Neural progenitor cell (in vitro differentiated cells): ENCODE measurements around the gene SLC27A3. TPM values are rescaled to one million over a fixed set of nuclear protein-coding genes. Genes with fewer than 3 reads are reported as not detected.

Experiments used
- DNase-seq: peaks from one replicate; pipeline ENCODE4 v3.0.0-alpha.2; 2016; ENCODE audit warnings: low spot score
- H2AFZ ChIP-seq: fragments of 200-600 bp; sonication (generic); replicated peaks from 2 replicates; pipeline ENCODE4 v1.6.1; 2016; ENCODE audit warnings: antibody characterized with exemption
- H3F3A ChIP-seq: fragments of 200-600 bp; sonication (generic); 2 replicates; pipeline ENCODE4 v1.6.1; 2016; ENCODE audit warnings: antibody characterized with exemption, low read depth
- H3K27ac ChIP-seq: fragments of 200-600 bp; sonication (generic); 2 replicates; pipeline ENCODE4 v1.5.1; 2016; ENCODE audit warnings: mild to moderate bottlenecking
- H3K27me3 ChIP-seq: fragments of 200-600 bp; sonication (generic); 2 replicates; pipeline ENCODE4 v1.6.1; 2016; ENCODE audit warnings: mild to moderate bottlenecking, moderate library complexity
- H3K36me3 ChIP-seq: fragments of 200-600 bp; sonication (generic); 2 replicates; pipeline ENCODE4 v1.5.1; 2016
- H3K4me1 ChIP-seq: fragments of 200-600 bp; sonication (generic); 2 replicates; pipeline ENCODE4 v1.6.1; 2016; ENCODE audit warnings: mixed run types
- H3K4me2 ChIP-seq: fragments of 200-600 bp; sonication (generic); 2 replicates; pipeline ENCODE4 v1.6.1; 2016
- H3K4me3 ChIP-seq: fragments of 200-600 bp; sonication (generic); 2 replicates; pipeline ENCODE4 v1.5.1; 2016
- H3K79me2 ChIP-seq: fragments of 200-600 bp; sonication (generic); 2 replicates; pipeline ENCODE4 v1.6.1; 2016; ENCODE audit warnings: low read depth
- H3K9ac ChIP-seq: fragments of 200-600 bp; sonication (generic); 2 replicates; pipeline ENCODE4 v1.6.1; 2016
- H3K9me3 ChIP-seq: fragments of 200-600 bp; sonication (generic); 2 replicates; pipeline ENCODE4 v1.5.1; 2016; ENCODE audit warnings: low read depth
- H4K20me1 ChIP-seq: fragments of 200-600 bp; sonication (generic); 2 replicates; pipeline ENCODE4 v1.6.1; 2016; ENCODE audit warnings: low read depth
- H3K27ac Mint-ChIP-seq: 3 replicates; pipeline ENCODE4 v1.8.0; 2021; ENCODE audit warnings: mixed read lengths
- H3K27me3 Mint-ChIP-seq: 2 replicates; pipeline ENCODE4 v1.8.0; 2022; ENCODE audit warnings: low read depth, mild to moderate bottlenecking, inconsistent platforms, moderate library complexity, mixed read lengths; ENCODE audit not compliant: insufficient read depth
- H3K36me3 Mint-ChIP-seq: 3 replicates; pipeline ENCODE4 v1.8.0; 2021; ENCODE audit warnings: mixed read lengths
- H3K4me1 Mint-ChIP-seq: 3 replicates; pipeline ENCODE4 v1.8.0; 2021; ENCODE audit warnings: mixed read lengths
- H3K4me3 Mint-ChIP-seq: 3 replicates; pipeline ENCODE4 v1.8.0; 2021; ENCODE audit warnings: mild to moderate bottlenecking, moderate library complexity, mixed read lengths
- H3K9me3 Mint-ChIP-seq: 3 replicates; pipeline ENCODE4 v1.8.0; 2020; ENCODE audit warnings: mixed read lengths
- EZH2 ChIP-seq: fragments of 200-600 bp; sonication (generic); IDR thresholded peaks from 2 replicates; pipeline ENCODE4 v1.6.1; 2017; ENCODE audit warnings: antibody characterized with exemption, mild to moderate bottlenecking, moderate library complexity
- EZH2phosphoT487 ChIP-seq: fragments of 200-600 bp; sonication (generic); IDR thresholded peaks from 2 replicates; pipeline ENCODE4 v1.6.1; 2017; ENCODE audit warnings: antibody characterized with exemption
- total RNA-seq: library from RNA; depleted of rRNA; stranded (reverse); fragments of >200 nt; gene quantifications from 2 replicates; pipeline ENCODE4 v1.2.3, GENCODE V29; 2015; ENCODE audit warnings: low replicate concordance
- TF ChIP-seq, protein P1 (sequence below): fragments of 200-600 bp; sonication (generic); IDR thresholded peaks from 2 replicates; pipeline ENCODE4 v1.5.1; 2017; ENCODE audit warnings: antibody characterized with exemption, mild to moderate bottlenecking

SLC27A3 gene
- total RNA-seq, 1 donor from 2014 or later, result 10.1 TPM

DNA sequence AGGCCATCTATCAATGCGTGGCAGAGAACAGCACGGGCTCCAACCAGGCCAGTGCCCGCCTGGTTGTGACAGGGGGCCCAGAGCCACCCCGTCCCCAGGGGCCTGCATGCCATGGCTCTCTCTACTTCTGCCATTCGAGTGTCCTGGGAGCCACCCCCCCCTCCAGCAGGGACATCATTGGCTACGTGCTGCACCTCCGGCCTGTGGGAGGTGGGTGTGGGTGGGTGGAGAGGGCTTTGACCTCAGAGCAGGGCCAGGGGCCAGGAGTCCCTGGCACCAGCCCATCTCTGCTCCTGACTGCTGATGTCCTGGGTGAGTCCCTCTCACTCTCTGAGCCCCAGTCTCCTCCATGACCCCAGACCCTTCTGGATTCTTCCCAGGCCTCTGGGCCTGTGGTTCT is 25.3 kb downstream of the SLC27A3 start:
- TF ChIP-seq EZH2phosphoT487 (no peak), EZH2 (no peak)
- TF ChIP-seq, protein P1, sequence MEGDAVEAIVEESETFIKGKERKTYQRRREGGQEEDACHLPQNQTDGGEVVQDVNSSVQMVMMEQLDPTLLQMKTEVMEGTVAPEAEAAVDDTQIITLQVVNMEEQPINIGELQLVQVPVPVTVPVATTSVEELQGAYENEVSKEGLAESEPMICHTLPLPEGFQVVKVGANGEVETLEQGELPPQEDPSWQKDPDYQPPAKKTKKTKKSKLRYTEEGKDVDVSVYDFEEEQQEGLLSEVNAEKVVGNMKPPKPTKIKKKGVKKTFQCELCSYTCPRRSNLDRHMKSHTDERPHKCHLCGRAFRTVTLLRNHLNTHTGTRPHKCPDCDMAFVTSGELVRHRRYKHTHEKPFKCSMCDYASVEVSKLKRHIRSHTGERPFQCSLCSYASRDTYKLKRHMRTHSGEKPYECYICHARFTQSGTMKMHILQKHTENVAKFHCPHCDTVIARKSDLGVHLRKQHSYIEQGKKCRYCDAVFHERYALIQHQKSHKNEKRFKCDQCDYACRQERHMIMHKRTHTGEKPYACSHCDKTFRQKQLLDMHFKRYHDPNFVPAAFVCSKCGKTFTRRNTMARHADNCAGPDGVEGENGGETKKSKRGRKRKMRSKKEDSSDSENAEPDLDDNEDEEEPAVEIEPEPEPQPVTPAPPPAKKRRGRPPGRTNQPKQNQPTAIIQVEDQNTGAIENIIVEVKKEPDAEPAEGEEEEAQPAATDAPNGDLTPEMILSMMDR, result no peak
- Histone ChIP-seq H3K79me2 (no peaks in the 10 kb centered on the region), H3K4me2 (no peak overlapping the region), H3K4me1 (peaks cover 3% of the 10 kb centered on the region), H3K27me3 (no peaks in the 10 kb centered on the region), H3K27ac (no peak overlapping the region), H3K9ac (no peak overlapping the region), H4K20me1 (peaks cover 23% of the 10 kb centered on the region), H3F3A (peaks cover 16% of the 10 kb centered on the region), H3K9me3 (no peaks in the 10 kb centered on the region), H3K4me3 (no peak overlapping the region), H2AFZ (no peak overlapping the region), H3K36me3 (no peaks in the 10 kb centered on the region)
- H3K36me3 Mint-ChIP-seq, result peaks cover 20% of the 10 kb centered on the region
- H3K9me3 Mint-ChIP-seq, result no peaks in the 10 kb centered on the region
- no peak for DNase-seq
- peak overlapping the region; percentile 7 for H3K27ac Mint-ChIP-seq
- peaks cover 8% of the 10 kb centered on the region for H3K27me3 Mint-ChIP-seq
- peaks cover 24% of the 10 kb centered on the region for H3K4me1 Mint-ChIP-seq
- H3K4me3 Mint-ChIP-seq, result no peak overlapping the region

DNA sequence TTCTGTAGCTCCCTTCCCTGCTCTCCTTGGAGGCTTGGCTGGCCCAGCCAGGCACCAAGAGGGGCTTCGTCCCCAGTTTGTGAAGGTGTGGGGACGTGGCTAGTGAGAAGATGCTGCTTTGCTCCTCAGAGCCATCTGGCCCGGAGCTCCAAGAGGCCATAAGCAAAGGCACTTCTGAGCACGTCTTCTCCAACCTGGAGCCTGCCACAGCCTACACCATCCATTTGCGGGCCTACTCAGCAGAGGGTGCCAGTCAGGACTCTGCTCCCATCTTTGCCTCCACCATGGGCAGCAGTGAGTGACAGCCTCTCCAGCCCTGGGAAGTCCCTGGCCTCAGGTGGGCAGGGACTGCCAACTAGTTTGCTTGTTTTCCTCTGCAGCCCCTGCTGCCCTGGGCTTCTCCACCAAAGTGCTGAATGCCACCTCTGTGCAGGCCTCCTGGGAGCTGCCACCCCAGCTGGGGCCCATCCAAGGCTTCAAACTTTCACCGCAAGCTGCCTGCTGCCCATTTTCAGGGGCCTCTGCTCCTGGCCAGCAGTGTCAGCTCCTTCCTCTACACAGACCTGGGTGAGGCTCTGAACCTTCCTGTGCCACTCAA is 25.9 kb downstream of the SLC27A3 start:
- H3K27me3 Mint-ChIP-seq, result peaks cover 8% of the 10 kb centered on the region
- peak overlapping the region; percentile 7 for H3K27ac Mint-ChIP-seq

DNA sequence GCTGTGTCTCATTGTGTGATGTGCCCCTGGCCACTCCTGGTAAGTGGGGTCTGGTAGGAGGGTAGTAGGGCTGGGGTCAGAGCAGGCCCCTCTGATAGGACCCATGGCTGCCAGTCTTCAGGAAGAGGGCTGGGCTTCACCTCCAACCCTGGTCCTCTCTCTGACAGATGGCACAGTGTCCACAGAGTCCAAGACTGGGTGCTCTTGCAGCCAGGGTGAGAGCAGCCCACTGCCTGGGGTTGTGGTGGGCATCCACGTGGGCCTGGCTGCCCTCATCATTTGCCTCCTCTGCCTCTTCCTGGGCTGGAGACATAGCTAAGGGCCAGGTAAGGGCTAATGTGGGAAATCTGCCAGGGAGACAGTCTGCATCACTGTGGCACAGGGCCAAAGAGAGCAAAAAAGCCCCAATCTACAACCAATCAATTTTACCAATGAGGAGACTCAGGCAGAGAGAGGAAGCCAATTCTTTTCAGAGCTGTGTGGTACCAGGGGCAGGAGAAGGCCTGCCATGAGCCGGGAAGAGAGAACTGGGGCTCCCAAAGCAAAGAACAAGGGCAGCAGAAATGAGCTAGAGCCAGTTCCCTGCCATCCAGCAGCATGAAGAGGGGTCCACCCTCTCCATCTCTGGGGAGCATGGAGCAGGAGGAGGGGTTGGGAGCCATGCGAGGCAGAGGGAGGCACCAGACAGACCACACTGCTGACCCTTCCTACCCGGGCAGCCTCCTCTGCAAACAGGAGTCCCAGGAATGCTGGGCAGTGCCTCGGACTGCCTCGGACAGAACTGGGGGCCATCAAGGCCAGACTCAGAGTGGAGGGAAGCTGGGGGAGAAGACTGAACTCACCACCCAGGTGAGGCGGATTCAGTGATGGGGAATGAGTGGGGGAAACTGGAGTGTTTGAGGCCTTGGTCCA is 26.8 kb downstream of the SLC27A3 start:
- Mint-ChIP-seq H3K36me3 (peaks cover 20% of the 10 kb centered on the region), H3K4me1 (peaks cover 14% of the 10 kb centered on the region), H3K9me3 (no peaks in the 10 kb centered on the region), H3K27me3 (peaks cover 4% of the 10 kb centered on the region), H3K27ac (no peak overlapping the region), H3K4me3 (no peak overlapping the region)
- Histone ChIP-seq H2AFZ (no peak overlapping the region), H3F3A (peaks cover 19% of the 10 kb centered on the region), H3K4me1 (no peaks in the 10 kb centered on the region), H3K4me3 (no peak overlapping the region), H3K79me2 (no peaks in the 10 kb centered on the region), H3K36me3 (no peaks in the 10 kb centered on the region), H4K20me1 (peaks cover 17% of the 10 kb centered on the region), H3K9me3 (no peaks in the 10 kb centered on the region), H3K27me3 (no peaks in the 10 kb centered on the region), H3K27ac (no peak overlapping the region), H3K9ac (no peak overlapping the region), H3K4me2 (no peak overlapping the region)
- no peak for DNase-seq
- TF ChIP-seq EZH2phosphoT487, result no peak
- TF ChIP-seq EZH2, result no peak
- TF ChIP-seq, protein P1, result no peak

More for the DNA sequence above, 25.9 kb downstream of the SLC27A3 start:
- Mint-ChIP-seq H3K4me3 (no peak overlapping the region), H3K36me3 (peaks cover 20% of the 10 kb centered on the region), H3K4me1 (peaks cover 21% of the 10 kb centered on the region), H3K9me3 (no peaks in the 10 kb centered on the region)
- Histone ChIP-seq H3K4me3 (no peak overlapping the region), H3K4me1 (no peaks in the 10 kb centered on the region), H3K27ac (no peak overlapping the region), H3F3A (peaks cover 19% of the 10 kb centered on the region), H3K27me3 (no peaks in the 10 kb centered on the region), H4K20me1 (peaks cover 21% of the 10 kb centered on the region), H3K36me3 (no peaks in the 10 kb centered on the region), H3K4me2 (no peak overlapping the region), H2AFZ (no peak overlapping the region), H3K79me2 (no peaks in the 10 kb centered on the region), H3K9me3 (no peaks in the 10 kb centered on the region), H3K9ac (no peak overlapping the region)
- TF ChIP-seq, protein P1, result no peak
- TF ChIP-seq EZH2 (no peak), EZH2phosphoT487 (no peak)
- no peak for DNase-seq
